HEK293T (cell line): ENCODE measurements around the gene AP5Z1.

Experiments used
- ELF4 ChIP-seq: fragments of 450-650 bp; IDR thresholded peaks from 2 replicates; pipeline ENCODE4 v1.6.1; 2017; ENCODE audit warnings: antibody characterized with exemption
- LEF1 ChIP-seq: fragments of 450-650 bp; IDR thresholded peaks from 2 replicates; pipeline ENCODE4 v1.6.1; 2017; ENCODE audit warnings: mild to moderate bottlenecking, borderline replicate concordance
- NFRKB ChIP-seq: fragments of 450-650 bp; IDR thresholded peaks from 2 replicates; pipeline ENCODE4 v1.6.1; 2016; ENCODE audit warnings: mild to moderate bottlenecking, moderate library complexity
- SP1 ChIP-seq: fragments of 450-650 bp; IDR thresholded peaks from 2 replicates; pipeline ENCODE4 v1.6.1; 2017

- TF ChIP-seq SP1 (no peak), NFRKB (no peak), ELF4 (no peak), LEF1 (no peak)
Observed at GRCh38 chr7:4834601-4835397, 59.4 kb downstream of the AP5Z1 start.
